GM23338 (cell line): ENCODE measurements around the gene ADIPOQ. TPM values are rescaled to one million over a fixed set of nuclear protein-coding genes. Genes with fewer than 3 reads are reported as not detected.

Experiments used
- ATAC-seq: fragments of 200-7000 bp; cut with Tn5 transposase; 3 replicates; pipeline ENCODE4 v1.9.1; 2020
- DNase-seq: peaks from one replicate; pipeline ENCODE4 v3.0.0-alpha.2; 2015; ENCODE audit warnings: low spot score
- H2AFZ ChIP-seq: fragments of 200-600 bp; sonication (generic); 2 replicates; pipeline ENCODE4 v1.8.0; 2016; ENCODE audit warnings: antibody characterized with exemption, mild to moderate bottlenecking, moderate library complexity
- H3F3A ChIP-seq: fragments of 200-600 bp; sonication (generic); replicated peaks from 2 replicates; pipeline ENCODE4 v1.8.0; 2017; ENCODE audit warnings: antibody characterized with exemption, mixed run types, low read depth
- H3K27ac ChIP-seq: fragments of 200-600 bp; sonication (generic); 2 replicates; pipeline ENCODE4 v1.6.1; 2016; ENCODE audit warnings: low read depth
- H3K27me3 ChIP-seq: fragments of 200-600 bp; sonication (generic); 2 replicates; pipeline ENCODE4 v1.8.0; 2016; ENCODE audit warnings: mild to moderate bottlenecking, mixed run types, moderate library complexity; ENCODE audit not compliant: insufficient read depth
- H3K36me3 ChIP-seq: fragments of 200-600 bp; sonication (generic); 2 replicates; pipeline ENCODE4 v1.8.0; 2016; ENCODE audit warnings: mild to moderate bottlenecking; ENCODE audit not compliant: insufficient read depth
- H3K4me1 ChIP-seq: fragments of 200-600 bp; sonication (generic); 2 replicates; pipeline ENCODE4 v1.8.0; 2016; ENCODE audit warnings: mild to moderate bottlenecking, moderate library complexity; ENCODE audit not compliant: insufficient read depth
- H3K4me2 ChIP-seq: fragments of 200-600 bp; sonication (generic); 2 replicates; pipeline ENCODE4 v1.7.1; 2017; ENCODE audit warnings: mixed run types
- H3K4me3 ChIP-seq: fragments of 200-600 bp; sonication (generic); 2 replicates; pipeline ENCODE4 v1.6.1; 2016; ENCODE audit warnings: mixed run types
- H3K79me2 ChIP-seq: fragments of 200-600 bp; sonication (generic); replicated peaks from 2 replicates; pipeline ENCODE4 v1.8.0; 2017; ENCODE audit warnings: mild to moderate bottlenecking; ENCODE audit not compliant: insufficient read depth
- H3K9me2 ChIP-seq: fragments of 200-600 bp; sonication (generic); 2 replicates; pipeline ENCODE4 v1.8.0; 2017; ENCODE audit not compliant: insufficient read depth
- H4K20me1 ChIP-seq: fragments of 200-600 bp; sonication (generic); replicated peaks from 2 replicates; pipeline ENCODE4 v1.8.0; 2017; ENCODE audit warnings: mild to moderate bottlenecking; ENCODE audit not compliant: insufficient read depth
- H3K27ac Mint-ChIP-seq: 2 replicates; pipeline ENCODE4 v1.8.0; 2020; ENCODE audit warnings: inconsistent platforms, mild to moderate bottlenecking, moderate library complexity, mixed read lengths
- H3K27me3 Mint-ChIP-seq: 3 replicates; pipeline ENCODE4 v1.8.0; 2022; ENCODE audit warnings: low read depth, mild to moderate bottlenecking, moderate library complexity, mixed read lengths, inconsistent platforms; ENCODE audit not compliant: insufficient read depth, poor library complexity
- H3K36me3 Mint-ChIP-seq: 3 replicates; pipeline ENCODE4 v1.8.0; 2021; ENCODE audit warnings: low read depth, mild to moderate bottlenecking, inconsistent platforms, moderate library complexity, mixed read lengths
- H3K4me1 Mint-ChIP-seq: 3 replicates; pipeline ENCODE4 v1.8.0; 2020; ENCODE audit warnings: mild to moderate bottlenecking, inconsistent platforms, mixed read lengths
- H3K4me3 Mint-ChIP-seq: 3 replicates; pipeline ENCODE4 v1.8.0; 2021; ENCODE audit warnings: moderate library complexity, mild to moderate bottlenecking, inconsistent platforms, mixed read lengths
- H3K9me3 Mint-ChIP-seq: 3 replicates; pipeline ENCODE4 v1.8.0; 2020; ENCODE audit warnings: moderate library complexity, mild to moderate bottlenecking, inconsistent platforms, mixed read lengths
- CREB1 ChIP-seq: fragments of 250-450 bp; sonication (Bioruptor Pico); IDR thresholded peaks from 2 replicates; pipeline ENCODE4 v1.5.0; 2020; ENCODE audit warnings: low read depth, mild to moderate bottlenecking, moderate library complexity
- CTCF ChIP-seq, 2 experiments: fragments of 200-600 bp in 1 of 2; sonication (generic) in 1 of 2; conservative IDR thresholded peaks; 2 replicates each; pipeline versions ENCODE4 v1.5.1 to v1.6.1; 2016 to 2017; ENCODE audit warnings: antibody characterized with exemption in 2 of 2, low read depth in 2 of 2, mild to moderate bottlenecking in 2 of 2, moderate library complexity in 1 of 2
- ETS1 ChIP-seq: IDR thresholded peaks from 2 replicates; pipeline ENCODE4 v1.6.1; 2016; ENCODE audit warnings: antibody characterized with exemption
- EZH2 ChIP-seq: fragments of 200-600 bp; sonication (generic); IDR thresholded peaks from one replicate; pipeline ENCODE4 v1.8.0; 2017; ENCODE audit warnings: antibody characterized with exemption, mild to moderate bottlenecking, low read depth; ENCODE audit not compliant: unreplicated experiment
- EZH2phosphoT487 ChIP-seq: fragments of 200-600 bp; sonication (generic); IDR thresholded peaks from one replicate; pipeline ENCODE4 v1.8.1; 2018; ENCODE audit warnings: antibody characterized with exemption; ENCODE audit not compliant: unreplicated experiment
- JUNB ChIP-seq: IDR thresholded peaks from one replicate; pipeline ENCODE4 v1.6.1; 2016; ENCODE audit warnings: antibody characterized with exemption; ENCODE audit not compliant: unreplicated experiment
- NANOG ChIP-seq: IDR thresholded peaks from 2 replicates; pipeline ENCODE4 v1.6.1; 2016; ENCODE audit warnings: antibody characterized with exemption, borderline replicate concordance
- POLR2AphosphoS5 ChIP-seq: IDR thresholded peaks from 2 replicates; pipeline ENCODE4 v1.6.1; 2016; ENCODE audit warnings: antibody characterized with exemption, low read depth
- REST ChIP-seq: IDR thresholded peaks from one replicate; pipeline ENCODE4 v1.6.1; 2018; ENCODE audit warnings: antibody characterized with exemption; ENCODE audit not compliant: unreplicated experiment
- STAT1 ChIP-seq: IDR thresholded peaks from one replicate; pipeline ENCODE4 v1.6.1; 2016; ENCODE audit warnings: antibody characterized with exemption; ENCODE audit not compliant: unreplicated experiment
- ZNF114 ChIP-seq: fragments of 250-450 bp; sonication (Bioruptor Pico); IDR thresholded peaks from 2 replicates; pipeline ENCODE4 v1.5.0; 2020; ENCODE audit warnings: mild to moderate bottlenecking, moderate library complexity
- ZNF331 ChIP-seq: fragments of 250-450 bp; sonication (Bioruptor Pico); IDR thresholded peaks from 2 replicates; pipeline ENCODE4 v1.5.0; 2020; ENCODE audit warnings: low read depth, mild to moderate bottlenecking, moderate library complexity
- polyA plus RNA-seq: library from polyadenylated mRNA; unstranded; fragments of >200 nt; fragmentation: Nextera tagmentation; extraction: Ambion mirVana; gene quantifications from 2 replicates; pipeline ENCODE4 v1.2.1, GENCODE V29; 2016
- total RNA-seq: library from RNA; depleted of rRNA; stranded (reverse); fragments of >200 nt; shearing (Covaris generic); gene quantifications from 2 replicates; pipeline ENCODE4 v1.2.3, GENCODE V29; 2014

Gene ADIPOQ
- total and polyA plus RNA-seq, 2 experiments from 2014 or later, result not detected

GRCh38 chr3:186826976-186827857 lies 15.3 kb upstream of the ADIPOQ start:
- Histone ChIP-seq H3F3A (peaks cover 5% of the 10 kb centered on the region; the same call in 1 of the 2 replicates), H3K9me2 (0 out of 2 replicates have a peak, but pooled peaks cover 3% of the 10 kb centered on the region), H3K4me3 (peak overlapping the region; percentile 64), H2AFZ (no peak overlapping the region), H3K27me3 (peaks cover 61% of the 10 kb centered on the region), H3K4me2 (peak overlapping the region; percentile 92), H3K4me1 (peaks cover 21% of the 10 kb centered on the region), H3K36me3 (no peaks in the 10 kb centered on the region), H4K20me1 (peaks cover 5% of the 10 kb centered on the region), H3K79me2 (no peaks in the 10 kb centered on the region), H3K27ac (no peak overlapping the region)
- ATAC-seq, result peak; percentile 73
- H3K4me3 Mint-ChIP-seq, result peak overlapping the region; percentile 77
- H3K9me3 Mint-ChIP-seq, result no peaks in the 10 kb centered on the region
- peak; percentile 89 for DNase-seq
- no peaks in the 10 kb centered on the region for H3K36me3 Mint-ChIP-seq
- no peak for TF ChIP-seq CREB1 (CRISPR knock-in tag)
- no peak for TF ChIP-seq REST
- TF ChIP-seq POLR2AphosphoS5, result peak; percentile 90
- peaks cover 32% of the 10 kb centered on the region for H3K27me3 Mint-ChIP-seq
- no peak overlapping the region for H3K27ac Mint-ChIP-seq
- H3K4me1 Mint-ChIP-seq, result peaks cover 28% of the 10 kb centered on the region

GRCh38 chr3:186828340-186828739 lies 14.2 kb upstream of the ADIPOQ start:
- 0 out of 2 replicates have a peak overlapping the region, but pooled peaks have one; percentile 92 for H3K4me2 ChIP-seq
- TF ChIP-seq REST (no peak), ZNF114 (CRISPR knock-in tag) (no peak), CREB1 (CRISPR knock-in tag) (no peak), JUNB (no peak), ETS1 (no peak), CTCF (conservative IDR thresholded peaks at IDR 0.05; ENCODE audit: low read depth in 2 of 2) (no peak), NANOG (no peak), EZH2phosphoT487 (no peak), POLR2AphosphoS5 (no peak), EZH2 (no peak), STAT1 (no peak), ZNF331 (no peak)

More at GRCh38 chr3:186828340-186828739, 14.2 kb upstream of the ADIPOQ start:
- H3K9me2 ChIP-seq, result peaks cover 3% of the 10 kb centered on the region; the same call in 1 of the 2 replicates
- no peak for ATAC-seq
- no peak overlapping the region for H2AFZ ChIP-seq
- no peaks in the 10 kb centered on the region for H3K36me3 Mint-ChIP-seq
- no peak for DNase-seq
- no peaks in the 10 kb centered on the region for H3K36me3 ChIP-seq
- H4K20me1 ChIP-seq, result peaks cover 5% of the 10 kb centered on the region
- peaks cover 61% of the 10 kb centered on the region for H3K27me3 ChIP-seq
- no peak overlapping the region for H3K4me3 ChIP-seq
- no peaks in the 10 kb centered on the region for H3K79me2 ChIP-seq
- no peak overlapping the region for H3K27ac Mint-ChIP-seq
- H3K27me3 Mint-ChIP-seq, result peaks cover 32% of the 10 kb centered on the region
- H3K4me1 ChIP-seq, result peaks cover 21% of the 10 kb centered on the region
- H3K4me3 Mint-ChIP-seq, result no peak overlapping the region
- H3K9me3 Mint-ChIP-seq, result no peaks in the 10 kb centered on the region
- peaks cover 5% of the 10 kb centered on the region; the same call in 1 of the 2 replicates for H3F3A ChIP-seq
- H3K4me1 Mint-ChIP-seq, result peaks cover 28% of the 10 kb centered on the region
- H3K27ac ChIP-seq, result no peak overlapping the region
